ENCODE measurements around the gene TMEM52B.

- no peak for TF ChIP-seq POLR2AphosphoS5 (IDR thresholded peaks at IDR 0.05; ENCODE audit: low read depth, low read length)
- no peak for TF ChIP-seq POLR2A (IDR thresholded peaks at IDR 0.05; ENCODE audit: low read depth, low read length)
- TF ChIP-seq TAF1 (IDR thresholded peaks at IDR 0.05; ENCODE audit: low read depth, low read length), result no peak
- no peak for TF ChIP-seq POU2F2 (IDR thresholded peaks at IDR 0.05; ENCODE audit: low read depth, low read length)
- no peak for TF ChIP-seq PAX5 (IDR thresholded peaks at IDR 0.05; ENCODE audit: insufficient read depth, low read length, severe bottlenecking)
Measured at GRCh38 chr12:10163084-10163483, 15.7 kb upstream of the TMEM52B start.
